Body of pancreas (tissue), 4 donors: ENCODE data around the gene TMEM212. TPM values are rescaled to one million over a fixed set of nuclear protein-coding genes. Genes with fewer than 3 reads are reported as not detected.

Experiments
- ATAC-seq: fragments of 150-250 bp; one replicate; pipeline ENCODE4 v1.9.1; 2016
- DNase-seq, 4 donors: peaks; one replicate each; pipeline ENCODE4 v3.0.0-alpha.2; 2019
- H3K27ac ChIP-seq, 4 donors: fragments of 200-600 bp; sonication (generic); 1 replicate in 3 of 4; 2 replicates in 1 of 4; pipeline versions ENCODE4 v1.5.1 to v1.6.1; 2016 to 2019; ENCODE audit warnings: mild to moderate bottlenecking in 1 of 4, mixed read lengths in 1 of 4, moderate library complexity in 1 of 4
- H3K27me3 ChIP-seq, 2 donors: fragments of 200-600 bp; sonication (generic); one replicate each; pipeline ENCODE4 v1.6.0; 2016; ENCODE audit warnings: mild to moderate bottlenecking in 1 of 2
- H3K36me3 ChIP-seq, 2 donors: fragments of 200-600 bp; sonication (generic); replicated peaks in 1 of 2; 2 replicates each; pipeline ENCODE4 v1.5.1; 2016; ENCODE audit warnings: low read depth in 2 of 2; ENCODE audit not compliant: insufficient read depth in 1 of 2
- H3K4me1 ChIP-seq: fragments of 200-600 bp; sonication (generic); one replicate; pipeline ENCODE4 v1.6.0; 2016
- H3K4me3 ChIP-seq, 2 donors: fragments of 200-600 bp; sonication (generic); 1 replicate in 1 of 2; 2 replicates in 1 of 2; pipeline ENCODE4 v1.5.1; 2016 to 2019
- H3K9me3 ChIP-seq, 3 donors: fragments of 200-600 bp; sonication (generic); 1 replicate in 2 of 3; 2 replicates in 1 of 3; pipeline ENCODE4 v1.5.1; 2016
- CTCF ChIP-seq, 7 experiments: fragments of 450-650 bp in 4 of 7; fragments of 200-600 bp in 3 of 7; sonication (generic) in 3 of 7; IDR thresholded peaks; one replicate each; pipeline ENCODE4 v1.5.1; 2016 to 2019; ENCODE audit warnings: antibody characterized with exemption in 7 of 7
- POLR2A ChIP-seq, 3 donors: fragments of 450-650 bp; IDR thresholded peaks; one replicate each; pipeline ENCODE4 v1.6.1; 2016; ENCODE audit warnings: antibody characterized with exemption in 3 of 3, mild to moderate bottlenecking in 2 of 3
- WGBS, 2 donors: methylation state at CpG; one replicate each; pipeline ENCODE4 v1.1.5; 2017; 5-methylcytosine and 5-hydroxymethylcytosine counted together
- intact Hi-C: fragments of 100-400 bp; cut with DNase I; formaldehyde crosslinking; loops from one replicate; pipeline ENCODE4 v1.15.1; 2023
- total RNA-seq, 2 donors: library from RNA; depleted of rRNA; stranded (reverse); fragments of >200 nt; gene quantifications; one replicate each; pipeline ENCODE4 v1.1.0, GENCODE V29; 2016

TMEM212 gene
- not detected for total RNA-seq

DNA sequence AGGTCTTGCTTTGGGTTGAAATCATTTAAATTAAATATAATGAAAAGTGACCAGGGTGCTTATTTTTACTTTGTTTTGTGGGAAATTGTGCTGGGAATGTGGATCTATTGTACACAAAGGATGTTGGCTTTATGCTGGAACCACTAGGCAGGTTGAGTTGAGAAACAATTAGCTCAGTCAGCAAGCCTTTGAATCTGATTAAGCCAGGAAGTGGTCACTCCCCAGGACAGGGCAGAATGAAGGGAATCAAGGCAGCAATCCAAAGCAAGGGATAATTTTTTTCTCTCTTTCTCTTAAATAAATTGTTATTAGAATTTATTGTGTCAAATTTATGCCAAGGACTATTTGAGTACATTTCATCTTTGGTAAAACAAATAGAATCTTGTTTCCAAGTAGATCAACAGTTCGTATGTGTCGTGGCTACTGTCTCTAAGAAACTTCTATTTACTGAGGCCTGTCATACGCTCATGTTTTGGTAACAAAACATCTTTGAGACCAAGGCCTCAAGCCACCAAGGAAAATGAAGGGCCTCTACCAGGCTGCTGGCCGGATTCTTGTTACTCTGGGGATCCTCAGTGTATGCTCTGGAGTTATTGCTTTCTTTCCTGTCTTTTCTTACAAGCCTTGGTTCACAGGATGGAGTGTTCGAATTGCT, at the start of gene TMEM212:
TSS of gene TMEM212 (plus strand) at position 486 of the 655 bp plus-strand sequence. CDS start at position 521, 35 bp downstream.
- Histone ChIP-seq H3K27me3 (no peaks in the 10 kb centered on the region), H3K4me3 (no peak within 1 kb of the TSS), H3K36me3 (no peaks in the 10 kb centered on the region), H3K4me1 (peaks cover 29% of the 10 kb centered on the region), H3K9me3 (no peaks in the 10 kb centered on the region), H3K27ac (no peak within 1 kb of the TSS)
- ATAC-seq (peak; percentile 57), DNase-seq (no peak)
- TF ChIP-seq CTCF (IDR thresholded peaks at IDR 0.05): no peak
- no peak for TF ChIP-seq POLR2A (IDR thresholded peaks at IDR 0.05)
- 74 to 77% methylated on average over 5 of the region's 5 CpGs for WGBS, 2 donors
- intact Hi-C loops: no loop called here

DNA sequence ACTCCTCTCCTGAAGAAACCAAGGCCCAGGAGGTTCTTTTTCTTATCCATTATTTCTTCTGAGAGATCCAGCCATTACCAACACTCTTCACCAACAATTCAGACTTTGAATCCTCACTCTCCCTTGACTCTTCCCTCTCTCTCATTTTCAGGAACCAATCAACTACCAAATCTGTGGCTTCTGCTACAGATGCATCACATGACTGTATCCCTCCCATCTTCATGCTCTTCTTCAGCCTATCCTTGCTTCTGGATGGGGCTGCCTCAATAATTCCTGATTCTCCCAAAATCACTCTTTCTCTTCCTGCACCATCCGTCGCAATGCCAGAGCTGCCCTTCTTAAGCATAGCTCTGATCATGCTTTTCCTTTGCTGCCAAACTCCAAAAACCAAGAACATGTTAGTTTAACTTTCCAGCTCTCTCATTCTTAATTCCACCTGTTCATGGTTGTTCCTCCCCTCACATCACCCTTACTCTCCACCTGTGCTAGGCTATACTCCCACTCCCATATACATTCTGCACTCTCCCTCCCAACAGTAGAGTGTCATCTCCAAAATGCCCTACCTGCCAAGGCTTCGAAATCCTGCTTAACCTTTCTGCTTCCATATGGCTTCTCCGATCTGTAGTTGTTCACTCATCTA, 46.4 kb upstream of the TMEM212 start:
- DNase-seq (no peak), ATAC-seq (no peak)
- Histone ChIP-seq H3K36me3 (no peaks in the 10 kb centered on the region), H3K4me1 (peaks cover 3% of the 10 kb centered on the region), H3K9me3 (no peaks in the 10 kb centered on the region), H3K27ac (no peak overlapping the region), H3K4me3 (no peak overlapping the region), H3K27me3 (no peaks in the 10 kb centered on the region)
- 93 to 99% methylated on average over 4 of the region's 4 CpGs for WGBS, 2 donors
- intact Hi-C loops: no loop called here
- TF ChIP-seq POLR2A (IDR thresholded peaks at IDR 0.05) (no peak), CTCF (IDR thresholded peaks at IDR 0.05) (no peak)

DNA sequence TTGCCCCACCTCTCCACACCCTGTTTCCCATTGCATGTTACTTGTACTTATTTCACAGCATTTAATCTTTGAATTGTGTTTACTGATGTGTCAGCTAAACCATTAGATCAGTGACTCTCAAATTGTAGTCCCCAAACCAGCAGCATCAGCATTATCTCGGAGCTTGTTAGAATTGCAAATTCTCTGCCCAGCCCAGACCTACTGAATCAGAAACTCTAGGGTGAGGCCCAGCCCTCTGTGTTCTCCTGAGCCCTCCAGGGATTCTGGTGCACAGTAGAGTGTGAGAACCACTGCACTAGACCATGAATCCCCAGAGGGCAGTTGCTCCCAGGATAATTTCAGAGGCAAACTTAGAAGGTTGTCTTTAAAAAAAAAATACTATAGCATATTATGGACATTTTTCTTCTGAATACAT, 45.9 kb upstream of the TMEM212 start:
- WGBS, 2 donors: 86 to 94% methylated on average over 1 of the region's 1 CpG
- Histone ChIP-seq H3K4me1 (peaks cover 8% of the 10 kb centered on the region), H3K9me3 (no peaks in the 10 kb centered on the region), H3K4me3 (no peak overlapping the region), H3K27me3 (no peaks in the 10 kb centered on the region), H3K27ac (no peak overlapping the region), H3K36me3 (no peaks in the 10 kb centered on the region)
- no peak for TF ChIP-seq POLR2A (IDR thresholded peaks at IDR 0.05)
- no peak for TF ChIP-seq CTCF (IDR thresholded peaks at IDR 0.05)
- intact Hi-C loops: no loop called here
- DNase-seq (no peak), ATAC-seq (no peak)

DNA sequence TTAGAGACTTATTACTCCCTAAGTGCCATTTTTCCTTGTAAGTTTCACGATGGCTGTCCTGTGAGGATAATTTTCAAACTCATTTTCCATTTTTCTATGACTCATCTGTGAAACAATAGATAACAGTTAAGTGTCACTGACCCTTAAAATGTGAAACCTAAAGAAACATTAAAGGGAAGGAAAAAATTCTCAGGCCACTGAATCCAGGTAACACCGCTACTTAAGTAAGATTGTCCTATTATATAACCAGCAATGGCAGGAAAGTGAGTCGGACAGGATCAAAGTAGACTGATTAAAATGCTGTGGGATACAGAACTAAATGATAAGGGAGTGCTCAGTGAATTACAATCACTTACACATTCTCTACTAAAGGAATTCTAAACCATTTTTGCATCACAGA, 45.3 kb upstream of the TMEM212 start:
- Histone ChIP-seq H3K27me3 (no peaks in the 10 kb centered on the region), H3K27ac (no peak overlapping the region), H3K4me3 (no peak overlapping the region), H3K9me3 (no peaks in the 10 kb centered on the region), H3K36me3 (no peaks in the 10 kb centered on the region), H3K4me1 (peaks cover 14% of the 10 kb centered on the region)
- DNase-seq (no peak), ATAC-seq (no peak)
- TF ChIP-seq POLR2A (IDR thresholded peaks at IDR 0.05) (no peak), CTCF (IDR thresholded peaks at IDR 0.05) (no peak)
- intact Hi-C loops: no loop called here
- WGBS, 2 donors: 77 to 84% methylated on average over 3 of the region's 3 CpGs

- no peak for ATAC-seq
- 96 to 100% methylated on average over 1 of the region's 1 CpG for WGBS, 2 donors
These were observed 43.6 kb upstream of the TMEM212 start for GRCh38 chr3:171799501-171799900.

More at GRCh38 chr3:171799501-171799900, 43.6 kb upstream of the TMEM212 start:
- no peak overlapping the region for H3K4me3 ChIP-seq
- TF ChIP-seq POLR2A (IDR thresholded peaks at IDR 0.05) (no peak), CTCF (IDR thresholded peaks at IDR 0.05) (no peak)
- H3K36me3 ChIP-seq: no peaks in the 10 kb centered on the region
- no peaks in the 10 kb centered on the region for H3K27me3 ChIP-seq
- peaks cover 16% of the 10 kb centered on the region for H3K4me1 ChIP-seq
- intact Hi-C loops: no loop called here
- DNase-seq: no peak
- H3K9me3 ChIP-seq: no peaks in the 10 kb centered on the region
- no peak overlapping the region for H3K27ac ChIP-seq
